HG02759 (cell line): Measurements from ENCODE around the gene GATC.
A peak's percentile ranks its signal among the peaks of the same experiment; 100 is the strongest.

ENCODE experiments used
- ATAC-seq: cut with Tn5 transposase; IDR thresholded peaks from one replicate; pipeline ENCODE4 v1.9.1; 2021; ENCODE audit warnings: mild to moderate bottlenecking, moderate library complexity; ENCODE audit not compliant: unreplicated experiment

The GATC gene

GRCh38 chr12:120445911-120446843 lies at the start of gene GATC, which contains the start of gene TRIAP1:
Gene GATC, plus strand, starts transcription at chr12:120446444. Its CDS starts 37 bp downstream, at chr12:120446481.
Gene TRIAP1, minus strand, starts transcription at chr12:120446384. Its CDS starts 12 bp downstream, at chr12:120446372.
- peak; percentile 96 for ATAC-seq

DNA sequence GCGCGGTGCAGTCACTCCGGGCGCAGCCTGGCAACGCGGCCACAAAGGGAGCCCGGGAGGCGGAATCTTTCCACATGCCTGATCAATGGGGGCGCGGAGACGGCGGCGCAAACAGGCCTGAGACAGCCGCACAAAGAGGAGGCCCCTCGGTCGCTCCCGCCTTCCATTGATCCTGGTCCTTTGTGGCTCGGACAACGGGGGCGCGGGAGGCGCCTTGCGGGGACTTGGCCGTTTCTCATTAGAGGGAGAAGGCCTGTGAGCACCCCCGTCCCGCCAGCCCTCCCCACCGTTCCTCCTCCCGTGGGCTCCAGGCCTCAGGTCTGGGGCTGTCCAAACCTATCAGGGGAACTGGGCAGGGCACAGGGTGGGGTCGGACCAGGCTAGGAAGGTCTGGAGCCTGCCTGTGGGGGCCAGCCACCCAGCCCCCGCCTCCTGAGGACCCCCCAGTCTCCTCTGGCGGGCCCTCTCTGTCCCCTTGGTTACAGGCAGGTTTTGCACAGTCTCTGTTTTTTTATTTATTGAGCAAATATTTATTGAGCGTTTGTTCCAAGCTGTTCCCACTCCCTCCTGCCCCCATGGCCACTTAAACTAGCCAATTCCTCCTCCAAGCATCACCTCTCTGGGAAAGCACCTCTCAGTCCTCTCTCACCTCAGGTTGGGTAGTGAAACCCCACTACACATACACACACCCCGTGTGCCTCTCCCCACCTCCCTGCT lies 48.3 kb upstream of the GATC start:
- ATAC-seq, result no peak

DNA sequence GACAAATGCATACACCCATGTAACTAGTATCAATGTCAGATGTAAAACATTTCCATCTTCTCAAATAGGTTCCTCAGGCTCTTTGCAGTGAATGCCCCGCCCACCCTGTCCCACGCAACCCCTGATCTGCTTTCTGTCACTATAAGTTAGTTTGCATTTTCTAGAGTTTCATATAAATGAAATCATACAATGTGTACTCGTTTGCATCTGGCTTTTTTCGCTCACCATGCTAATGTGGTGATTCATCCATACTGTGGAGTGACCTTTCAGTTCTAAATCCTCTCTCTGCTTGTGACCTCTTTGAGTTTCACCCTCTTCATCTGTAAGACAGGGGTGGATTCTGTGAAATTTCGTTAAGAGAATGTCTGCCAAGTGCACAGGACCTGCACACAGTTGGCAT lies 46.7 kb upstream of the GATC start:
- no peak for ATAC-seq

DNA sequence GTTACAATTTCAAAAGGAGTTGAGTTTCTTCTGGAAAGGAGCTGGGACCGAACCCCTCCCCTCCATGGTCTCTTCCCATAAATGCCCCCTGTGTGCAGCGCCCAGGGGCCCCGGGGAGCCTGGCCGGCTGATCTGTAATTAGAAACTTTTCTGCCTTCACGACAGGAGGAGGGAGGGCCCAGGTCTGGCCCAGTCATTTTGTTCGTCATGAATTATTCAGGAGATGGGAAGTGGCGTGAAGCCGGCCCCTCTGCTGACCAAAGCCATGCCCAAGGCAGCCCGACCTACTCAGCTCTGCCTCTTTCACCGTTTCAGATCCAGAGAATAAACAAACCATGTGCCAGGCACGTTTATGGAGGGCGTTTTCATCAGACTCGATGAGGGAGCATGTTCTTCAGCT lies 44.0 kb upstream of the GATC start:
- no peak for ATAC-seq

- no peak for ATAC-seq
Measured at GRCh38 chr12:120403869-120404268, 42.4 kb upstream of the GATC start.

DNA sequence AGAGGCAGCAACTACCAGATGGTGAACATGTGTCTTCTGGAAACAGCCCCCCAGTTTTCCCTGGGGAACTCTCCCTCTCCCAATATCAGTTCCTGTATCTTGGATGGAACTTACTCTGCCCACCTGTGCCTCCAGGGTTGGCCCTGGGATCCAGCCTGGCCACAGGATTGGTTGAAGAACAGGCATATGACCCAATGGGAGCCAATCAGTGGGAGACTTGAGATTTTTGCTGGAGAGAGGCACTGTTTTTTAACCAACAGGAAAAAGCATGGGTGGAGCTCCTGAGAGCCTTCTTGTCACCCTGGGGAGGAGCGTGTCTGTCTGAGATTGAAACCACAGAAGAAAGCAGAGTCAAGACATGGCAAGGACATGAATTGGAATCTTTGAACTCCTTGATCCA lies 42.0 kb upstream of the GATC start:
- no peak for ATAC-seq

DNA sequence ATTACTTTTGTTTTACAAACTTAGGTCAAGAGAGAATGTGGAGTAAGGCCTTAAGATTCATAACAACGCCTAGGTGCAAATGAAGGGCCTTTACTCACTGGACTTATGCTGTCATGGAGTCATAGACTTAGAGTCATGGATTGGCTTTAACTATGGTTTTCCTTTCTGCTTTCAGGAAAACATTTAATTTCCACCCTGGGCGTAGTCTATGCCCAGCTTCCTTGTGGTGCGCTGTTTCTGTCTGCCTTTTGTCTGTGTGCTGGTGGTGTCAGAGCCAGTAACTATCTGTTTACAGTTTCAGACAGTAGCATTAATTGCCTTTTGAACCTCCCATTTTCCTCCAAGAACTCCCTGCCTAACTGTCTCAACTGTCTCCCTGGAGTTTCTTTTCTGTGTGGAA lies 40.2 kb upstream of the GATC start:
- no peak for ATAC-seq

DNA sequence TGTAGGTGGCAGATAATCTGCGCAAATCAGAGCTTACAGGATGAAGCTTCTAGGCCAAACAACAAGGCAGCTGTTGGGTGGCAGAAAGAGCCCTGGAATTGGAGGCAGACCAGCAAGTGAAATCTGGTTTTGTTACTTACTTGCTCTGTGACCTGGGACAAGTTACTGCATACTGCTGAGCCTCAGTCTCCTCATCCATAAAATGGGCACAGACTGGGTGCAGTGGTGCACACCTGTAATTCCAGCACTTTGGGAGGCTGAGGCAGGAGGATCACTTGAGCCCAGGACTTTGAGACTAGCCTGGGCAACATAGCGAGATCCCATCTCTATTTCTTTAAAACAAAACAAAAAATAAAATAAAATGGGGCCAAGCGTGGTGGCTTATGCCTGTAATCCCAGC lies 39.7 kb upstream of the GATC start:
- ATAC-seq, result no peak

GRCh38 chr12:120408771-120409170 lies 37.5 kb upstream of the GATC start:
- ATAC-seq, result no peak

DNA sequence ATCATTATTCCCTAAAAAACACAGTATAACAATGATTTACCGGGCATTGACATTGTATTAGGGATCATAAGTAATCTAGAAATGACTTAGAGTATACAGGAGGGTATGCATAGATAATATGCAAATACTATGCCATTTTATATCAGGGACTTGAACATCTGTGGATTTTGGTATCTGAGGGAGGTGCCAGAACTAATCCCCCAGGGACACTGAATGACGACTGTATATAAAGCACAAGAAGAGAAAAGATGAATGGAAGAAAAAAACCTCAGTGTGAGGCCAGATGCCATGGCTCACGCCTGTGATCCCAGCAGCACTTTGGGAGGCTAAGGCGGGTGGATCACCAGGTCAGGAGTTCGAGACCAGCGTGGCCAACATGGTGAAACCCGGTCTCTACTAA lies 33.8 kb upstream of the GATC start:
- no peak for ATAC-seq

DNA sequence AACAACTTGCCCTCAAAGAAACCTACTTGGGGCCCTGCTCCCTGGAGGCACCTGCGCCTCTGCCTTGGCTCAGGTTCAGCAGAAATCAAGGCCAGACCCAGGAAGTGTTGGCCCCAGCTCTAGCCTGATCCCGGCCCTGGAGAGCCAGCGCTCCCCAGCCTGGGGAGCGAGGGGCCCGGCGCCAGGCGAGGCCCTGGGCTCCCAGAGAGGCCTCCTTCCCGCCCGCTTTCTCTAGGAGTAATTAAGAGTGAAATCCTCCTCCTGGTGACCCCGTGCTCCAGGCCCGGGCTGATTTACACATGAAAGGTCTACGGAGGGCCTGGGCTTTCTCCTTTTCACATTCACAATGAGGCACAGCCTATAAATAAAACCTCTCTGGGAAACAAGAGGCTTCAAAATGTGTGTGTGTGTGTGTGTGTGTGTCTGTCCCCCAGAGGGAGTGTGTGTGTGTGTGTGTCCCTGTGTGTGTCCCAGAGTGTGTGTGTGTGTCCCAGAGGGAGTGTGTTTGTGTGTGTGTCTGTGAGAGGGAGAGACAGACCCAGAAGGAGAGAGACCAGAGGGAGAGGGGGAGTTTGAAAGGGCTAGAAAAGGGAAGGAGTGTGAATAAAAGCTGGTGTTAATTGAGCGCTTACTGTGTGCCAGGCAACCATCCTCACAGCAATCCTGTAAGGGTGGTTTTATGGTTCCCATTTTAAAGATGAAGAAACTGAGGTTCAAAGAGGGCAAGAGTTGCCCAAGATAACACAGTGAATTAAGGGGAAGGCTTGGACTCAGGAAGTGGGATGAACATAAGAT lies 32.1 kb upstream of the GATC start:
- no peak for ATAC-seq

DNA sequence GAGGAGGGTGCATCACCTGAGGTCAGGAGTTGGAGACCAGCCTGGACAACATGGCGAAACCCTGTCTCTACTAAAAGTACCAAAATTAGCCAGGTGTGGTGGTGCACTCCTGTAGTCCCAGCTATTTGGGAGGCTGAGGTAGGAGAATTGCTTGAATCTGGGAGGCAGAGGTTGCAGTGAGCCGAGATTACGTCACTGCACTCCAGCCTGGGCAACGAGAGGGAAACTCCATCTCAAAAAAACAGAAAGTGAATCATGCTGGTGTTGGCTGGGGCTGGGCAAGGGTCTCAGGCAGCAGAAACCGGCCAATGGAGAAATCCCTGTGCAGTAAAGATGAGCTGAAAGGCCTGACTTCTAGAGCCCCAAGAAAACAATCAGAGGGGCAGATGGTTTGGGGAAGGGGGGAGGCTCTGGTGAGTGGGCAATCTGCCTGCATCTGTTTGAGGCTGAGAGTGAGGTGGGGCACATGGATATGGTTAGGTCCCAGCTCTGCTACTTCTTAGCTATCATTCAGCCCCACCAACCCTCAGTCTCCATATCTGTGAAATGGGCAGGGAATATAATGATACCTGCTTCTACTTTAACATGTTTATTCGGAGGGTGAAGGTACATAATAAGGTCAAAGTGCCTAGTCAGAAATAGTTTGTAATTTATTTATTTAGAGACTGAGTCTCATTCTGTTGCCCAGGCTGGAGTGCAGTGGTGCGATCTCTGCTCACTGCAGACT lies 29.6 kb upstream of the GATC start:
- ATAC-seq, result no peak

GRCh38 chr12:120417917-120418580 lies 28.2 kb upstream of the GATC start:
- ATAC-seq, result no peak

GRCh38 chr12:120421701-120422100 lies 24.5 kb upstream of the GATC start:
- no peak for ATAC-seq

GRCh38 chr12:120422892-120423456 lies 23.3 kb upstream of the GATC start:
- ATAC-seq, result no peak

DNA sequence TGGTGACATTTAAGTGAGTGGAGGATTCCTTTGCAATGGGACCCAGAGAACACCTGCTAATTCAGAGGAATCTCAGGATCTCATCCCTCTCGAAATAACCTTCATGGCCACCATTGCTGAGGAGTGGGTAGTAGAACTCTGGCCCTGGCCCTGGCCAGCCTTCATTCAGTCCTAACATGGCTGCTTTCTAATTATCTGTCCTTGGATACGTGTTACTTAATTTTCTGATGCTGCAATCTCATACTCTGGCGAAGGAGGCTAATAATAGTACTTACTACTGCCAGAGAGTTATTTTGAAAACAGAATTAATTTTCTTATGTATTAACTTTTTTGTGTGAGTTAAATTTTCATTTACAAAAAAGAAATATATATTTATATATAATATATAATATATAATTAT lies 20.4 kb upstream of the GATC start:
- ATAC-seq, result no peak

DNA sequence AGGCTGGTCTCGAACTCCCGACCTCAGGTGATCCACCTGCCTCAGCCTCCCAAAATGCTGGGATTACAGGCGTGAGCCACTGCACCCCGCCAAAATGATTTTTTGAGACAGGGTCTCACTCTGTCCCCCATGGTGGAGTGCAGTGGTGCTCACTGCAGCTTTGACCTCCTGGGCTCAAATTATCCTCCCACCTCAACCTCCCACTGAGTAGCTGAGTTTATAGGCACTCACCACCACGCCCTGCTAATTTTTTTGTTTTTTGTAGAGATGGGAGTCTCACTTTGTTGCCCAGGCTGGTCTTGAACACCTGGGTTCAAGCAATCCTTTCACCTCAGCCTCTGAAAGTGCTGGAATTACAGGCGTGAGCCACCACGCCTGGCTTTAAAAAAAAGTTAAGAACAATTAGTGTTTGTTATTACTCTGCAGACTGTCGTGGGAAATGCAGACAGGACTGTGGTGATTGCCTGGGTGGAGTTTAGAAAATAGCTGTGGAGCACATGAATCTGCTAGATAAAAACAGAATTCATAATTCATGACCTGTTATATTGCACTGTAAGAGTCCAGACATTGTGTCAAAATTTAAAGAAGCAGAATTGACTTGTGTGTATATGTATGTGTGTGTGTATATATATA lies 17.5 kb upstream of the GATC start:
- no peak for ATAC-seq

- no peak for ATAC-seq
Measured at GRCh38 chr12:120429368-120429767, 16.9 kb upstream of the GATC start.
